Liver (tissue), 3 donors: Measurements from ENCODE around the gene CCDC68.

ENCODE experiments used
- CTCF ChIP-seq: fragments of 150-350 bp; IDR thresholded peaks from 2 replicates; pipeline ENCODE4 v1.5.1; 2017; ENCODE audit warnings: improper control_type of control experiment, low read depth, low read length; ENCODE audit not compliant: missing input control
- REST ChIP-seq: IDR thresholded peaks from 2 replicates; pipeline ENCODE4 v1.6.1; 2016; ENCODE audit warnings: antibody characterized with exemption, mild to moderate bottlenecking
- SP1 ChIP-seq: IDR thresholded peaks from 2 replicates; pipeline ENCODE4 v1.6.1; 2018; ENCODE audit warnings: antibody characterized with exemption, mild to moderate bottlenecking
- YY1 ChIP-seq: IDR thresholded peaks from 2 replicates; pipeline ENCODE4 v1.6.1; 2016; ENCODE audit warnings: antibody characterized with exemption, mild to moderate bottlenecking
- donor health status: healthy.
- donor health status: healthy.

DNA sequence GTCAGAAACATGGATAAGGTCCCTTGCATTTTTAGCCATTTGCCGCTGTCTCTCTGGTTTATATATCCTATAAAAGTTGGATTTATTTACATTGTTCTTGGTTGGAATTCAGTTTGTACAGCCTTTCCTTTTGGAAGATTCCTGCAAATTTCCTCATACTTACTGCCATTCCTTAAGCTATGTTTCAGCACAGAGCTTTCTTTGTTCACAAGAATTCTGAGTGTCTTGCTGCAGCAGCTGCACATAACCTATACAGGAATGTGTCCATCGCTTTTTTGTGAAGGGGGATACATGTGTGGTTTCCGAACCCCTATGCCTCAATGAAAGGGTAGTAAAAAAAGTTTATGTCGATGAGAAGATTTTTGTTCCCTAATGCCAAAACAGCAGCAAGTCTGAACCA, 48.3 kb upstream of the CCDC68 start:
- TF ChIP-seq SP1 (no peak), CTCF (no peak), YY1 (no peak), REST (no peak)
